Fibroblast of skin of right biceps (primary cell): ENCODE measurements around the gene PTPN12.
"Not testable (repeated sequence)": the region's sequence is repeated elsewhere in the genome, so short reads cannot be mapped to it uniquely, and the experiment has no call there.

Experiments
- DNase-seq: peaks from one replicate; pipeline ENCODE4 v3.0.0-alpha.2; 2013

PTPN12 gene

DNA sequence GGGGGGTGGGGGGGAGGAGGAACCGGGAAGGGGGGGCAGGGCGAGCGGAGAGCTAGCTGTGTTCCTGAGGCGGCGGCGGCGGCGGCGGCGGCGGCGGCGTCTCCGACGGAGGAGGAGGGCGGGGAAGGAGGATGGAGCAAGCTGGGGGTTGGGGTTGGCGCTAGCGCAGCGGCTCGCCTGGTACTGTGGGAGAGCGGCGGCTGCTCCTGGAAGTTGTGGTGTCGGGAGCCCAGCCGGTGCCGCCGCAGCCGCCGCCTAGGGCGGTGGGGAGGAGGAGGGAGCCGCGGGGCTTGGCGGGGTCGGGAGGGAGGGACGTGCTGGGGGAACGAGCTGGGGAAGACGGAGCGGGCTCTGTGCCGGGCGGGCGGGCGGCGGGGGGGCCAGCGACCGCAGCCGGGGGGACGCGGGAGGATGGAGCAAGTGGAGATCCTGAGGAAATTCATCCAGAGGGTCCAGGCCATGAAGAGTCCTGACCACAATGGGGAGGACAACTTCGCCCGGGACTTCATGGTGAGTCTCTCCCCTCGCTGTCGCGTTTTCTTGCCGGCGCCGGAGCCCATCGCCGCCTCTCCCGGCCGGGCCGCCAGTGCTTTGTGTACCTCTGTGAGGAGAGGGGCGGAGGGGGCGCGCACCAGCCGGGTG lies at the start of gene PTPN12:
TSS of gene PTPN12 (plus strand) at position 160 of the 642 bp plus-strand sequence. CDS start at position 412, 252 bp downstream.
- DNase-seq, result no peak

DNA sequence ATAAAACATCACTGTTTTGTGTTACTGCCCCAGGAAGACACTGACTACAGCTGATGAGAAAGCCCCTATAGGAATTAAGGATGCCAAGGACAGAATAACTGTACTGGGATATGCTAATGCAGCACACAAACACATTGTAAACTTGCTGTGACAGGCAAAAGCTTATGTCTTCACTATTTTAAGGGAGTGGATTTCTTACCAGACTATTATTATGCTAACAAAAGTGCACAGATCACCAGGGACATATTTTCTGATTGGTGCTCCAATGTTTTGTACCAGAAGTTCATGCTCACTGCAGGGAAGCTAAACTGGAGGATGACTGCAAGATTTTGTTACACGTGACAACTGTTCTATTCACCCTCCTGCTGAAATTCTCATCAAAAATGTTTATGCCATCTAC lies 48.1 kb upstream of the PTPN12 start:
- DNase-seq, result no peak

DNA sequence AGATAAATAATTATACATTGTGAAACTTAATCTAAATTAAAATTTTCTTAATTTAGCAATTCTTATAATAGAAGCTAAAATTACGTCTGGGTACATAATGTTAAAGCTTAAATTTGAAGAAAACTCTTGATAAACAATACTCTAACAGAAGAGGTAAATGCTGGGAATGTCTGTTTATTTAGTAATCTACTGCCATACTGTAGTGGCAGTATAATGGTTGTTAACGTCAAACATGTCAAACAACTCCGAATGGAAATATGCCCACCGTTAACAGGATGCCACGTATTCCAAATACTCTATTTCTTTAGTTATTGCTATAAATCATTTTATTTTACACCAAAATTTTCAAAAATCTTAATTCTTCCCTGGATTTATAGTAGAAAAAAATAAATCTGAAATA lies 40.0 kb upstream of the PTPN12 start:
- no peak for DNase-seq

DNA sequence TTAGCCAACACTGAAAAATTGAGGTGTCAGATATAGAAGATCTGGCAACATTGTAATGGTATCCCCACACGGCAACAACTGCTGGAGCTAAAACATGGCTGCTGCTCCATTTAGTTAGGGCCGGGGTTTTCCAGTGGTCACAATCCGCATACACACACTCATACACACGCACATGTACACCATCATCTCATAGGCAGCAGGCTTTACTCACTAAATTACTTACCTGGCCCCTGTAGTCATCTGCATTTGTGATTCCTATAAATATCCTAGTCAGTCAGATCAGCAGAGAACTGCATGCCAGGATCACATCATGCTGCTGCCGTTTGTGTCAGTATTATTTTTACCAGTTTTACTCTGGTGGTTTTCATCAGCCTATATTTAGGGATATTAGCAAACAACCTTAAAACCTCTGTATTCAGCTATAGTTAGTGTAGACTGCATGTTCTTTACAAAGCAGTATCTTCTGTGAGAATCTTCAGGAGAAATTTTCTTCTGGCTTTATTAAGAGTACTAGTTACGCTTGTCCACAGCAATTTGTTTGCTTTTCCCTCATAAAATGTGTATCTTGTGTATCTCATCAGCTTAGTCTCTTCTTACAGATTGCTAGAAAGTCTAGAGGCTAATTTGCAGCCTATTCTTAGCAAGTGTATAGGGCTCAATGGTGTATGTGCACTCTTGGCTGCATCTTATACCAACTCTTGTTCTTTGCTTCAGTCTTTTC lies 38.3 kb upstream of the PTPN12 start:
- DNase-seq, result no peak

DNA sequence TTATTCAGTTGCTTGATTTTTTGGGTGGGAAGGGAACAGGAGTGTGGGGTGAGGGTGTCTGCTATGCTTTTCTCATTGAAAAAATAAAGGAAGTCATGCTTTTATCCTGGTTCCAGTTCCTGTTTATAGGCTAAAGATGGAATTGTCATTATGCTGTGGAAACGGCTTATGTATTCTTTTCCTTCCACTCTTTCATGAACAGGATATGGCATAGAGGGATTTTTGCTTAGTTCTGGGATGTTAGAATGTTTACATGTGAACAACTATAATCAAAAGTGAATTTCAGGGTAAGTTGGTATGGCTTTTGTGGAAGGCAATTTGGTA lies 35.9 kb upstream of the PTPN12 start:
- no peak for DNase-seq

DNA sequence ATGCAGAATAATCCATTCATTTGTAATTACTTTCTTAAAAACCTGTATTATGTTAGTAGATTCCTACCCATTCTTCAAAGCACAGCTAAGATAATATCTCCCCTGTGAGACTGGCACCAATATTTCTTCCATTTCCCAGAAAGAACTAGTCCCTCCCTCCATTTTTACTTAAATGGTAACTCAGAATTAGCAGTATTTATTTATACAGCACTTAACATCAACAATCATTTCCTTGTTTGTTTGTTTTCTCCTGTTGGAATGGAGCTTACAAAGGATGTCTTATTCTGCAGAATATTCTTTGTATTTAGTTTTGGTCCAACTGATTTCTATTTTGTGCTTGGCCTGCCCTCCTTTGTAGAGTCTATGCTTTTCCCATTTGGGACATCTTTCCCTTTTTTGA lies 32.1 kb upstream of the PTPN12 start:
- DNase-seq, result no peak

DNA sequence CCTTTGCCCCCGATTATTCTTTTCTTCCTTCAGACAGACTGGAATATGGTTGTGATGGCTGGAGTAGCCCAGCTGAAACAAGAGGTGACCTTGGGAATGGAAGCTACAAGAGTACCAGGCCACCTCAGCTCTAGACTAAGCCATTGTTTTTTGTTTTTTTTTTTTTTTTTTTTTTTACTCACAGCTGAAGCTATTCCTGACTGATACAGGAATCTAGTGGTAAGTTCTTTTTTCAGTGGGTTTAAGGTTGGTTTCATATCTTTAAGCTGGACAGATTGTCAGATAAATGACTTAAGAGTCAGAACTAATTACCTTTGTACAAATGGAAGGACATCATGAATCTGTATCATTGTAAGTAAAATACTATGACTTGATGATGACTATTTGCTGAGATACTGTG lies 30.2 kb upstream of the PTPN12 start:
- no peak for DNase-seq

DNA sequence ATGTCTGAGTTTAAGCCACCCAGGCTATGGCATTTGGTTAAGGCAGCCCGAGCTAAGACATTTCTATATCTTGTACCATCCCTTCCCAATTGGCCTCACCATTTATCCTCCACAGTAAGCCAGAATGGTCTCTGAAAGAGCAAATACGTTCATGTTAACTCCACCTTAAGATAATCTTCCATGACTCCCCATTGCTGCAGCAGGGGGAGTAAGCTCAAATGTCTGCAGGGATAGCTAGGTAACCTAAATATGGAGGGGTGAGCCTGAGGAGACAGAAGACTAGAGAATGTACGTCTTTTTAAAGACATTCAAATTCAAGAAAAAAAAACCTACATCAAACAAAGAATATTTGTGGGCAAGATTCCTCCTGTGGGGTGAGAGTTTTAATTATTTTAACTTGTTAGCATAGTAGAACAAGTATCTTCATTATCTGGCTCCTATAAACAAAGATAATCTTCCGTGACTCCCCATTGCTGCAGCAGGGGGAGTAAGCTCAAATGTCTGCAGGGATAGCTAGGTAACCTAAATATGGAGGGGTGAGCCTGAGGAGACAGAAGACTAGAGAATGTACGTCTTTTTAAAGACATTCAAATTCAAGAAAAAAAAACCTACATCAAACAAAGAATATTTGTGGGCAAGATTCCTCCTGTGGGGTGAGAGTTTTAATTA lies 24.0 kb upstream of the PTPN12 start:
- DNase-seq, result not testable (repeated sequence)

DNA sequence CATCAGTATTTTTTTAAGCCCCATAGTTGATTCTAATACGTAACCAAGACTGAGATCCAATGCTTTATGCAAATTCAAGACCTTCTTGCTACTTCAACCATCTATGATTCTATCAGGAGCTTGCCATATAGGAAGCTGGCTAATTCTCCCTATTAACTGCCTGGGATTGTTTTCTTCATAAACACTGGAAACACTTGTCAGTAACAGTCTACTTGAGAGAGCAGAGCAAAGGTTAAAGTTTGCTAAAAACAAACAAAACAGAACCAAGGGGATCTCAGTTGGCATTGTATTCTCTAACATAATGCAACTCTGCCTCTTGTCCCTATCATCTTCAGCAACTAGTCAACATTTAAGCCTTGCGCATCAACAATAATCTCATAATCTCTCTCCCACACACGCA lies 21.0 kb upstream of the PTPN12 start:
- no peak for DNase-seq

DNA sequence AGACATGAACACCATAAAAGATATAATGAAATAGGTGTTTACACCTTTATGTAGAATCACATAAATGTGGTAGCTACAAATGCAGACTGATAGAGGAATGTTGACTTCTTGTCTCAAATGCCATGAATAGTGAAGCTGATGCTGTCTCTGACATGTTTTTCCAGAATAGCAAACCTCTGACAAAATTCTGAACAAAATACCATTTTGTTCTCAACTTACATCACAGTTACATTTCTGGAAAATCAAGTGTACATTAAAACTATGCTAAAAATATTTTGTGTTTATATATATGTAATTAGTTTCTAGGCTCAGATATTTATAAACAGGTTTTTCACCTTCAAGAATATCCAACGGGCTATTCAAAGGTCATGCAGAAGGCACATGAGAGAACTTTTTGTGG lies 16.8 kb upstream of the PTPN12 start:
- no peak for DNase-seq

DNA sequence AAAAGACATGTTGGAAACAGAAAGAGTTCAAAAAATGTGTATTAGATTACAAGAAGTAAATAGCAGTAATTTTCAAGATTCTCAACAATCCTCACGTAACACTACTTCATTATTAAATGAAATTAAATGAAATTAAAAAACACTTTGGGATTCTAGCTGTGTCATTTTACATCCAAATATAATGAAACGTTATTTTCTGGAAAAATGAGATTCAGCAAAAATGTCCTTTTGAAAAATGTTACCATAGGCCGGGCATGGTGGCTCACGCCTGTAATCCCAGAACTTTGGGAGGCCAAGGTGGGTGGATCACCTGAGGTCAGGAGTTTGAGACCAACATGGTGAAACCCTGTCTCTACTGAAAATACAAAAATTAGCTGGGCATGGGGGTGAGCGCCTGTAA lies 15.6 kb upstream of the PTPN12 start:
- not testable (repeated sequence) for DNase-seq

DNA sequence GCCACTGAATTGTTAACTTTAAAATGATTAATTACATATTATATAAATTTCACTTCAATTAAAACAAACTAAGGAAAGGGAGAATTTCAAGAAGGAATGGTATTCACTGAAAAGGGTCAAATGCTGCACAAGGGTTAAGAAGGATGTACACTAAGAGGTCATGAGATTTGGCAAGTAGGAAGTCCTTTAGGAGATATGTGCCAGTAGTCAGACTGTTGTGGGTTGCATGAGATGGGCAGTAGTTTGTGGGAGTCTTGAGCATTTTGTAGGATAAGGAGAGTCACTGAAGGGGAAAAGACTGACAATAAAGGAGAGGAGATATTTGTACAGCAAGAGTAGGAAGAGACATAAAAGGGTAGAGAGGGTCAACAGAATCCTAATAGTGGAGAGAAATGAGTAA lies 12.4 kb upstream of the PTPN12 start:
- DNase-seq, result no peak

DNA sequence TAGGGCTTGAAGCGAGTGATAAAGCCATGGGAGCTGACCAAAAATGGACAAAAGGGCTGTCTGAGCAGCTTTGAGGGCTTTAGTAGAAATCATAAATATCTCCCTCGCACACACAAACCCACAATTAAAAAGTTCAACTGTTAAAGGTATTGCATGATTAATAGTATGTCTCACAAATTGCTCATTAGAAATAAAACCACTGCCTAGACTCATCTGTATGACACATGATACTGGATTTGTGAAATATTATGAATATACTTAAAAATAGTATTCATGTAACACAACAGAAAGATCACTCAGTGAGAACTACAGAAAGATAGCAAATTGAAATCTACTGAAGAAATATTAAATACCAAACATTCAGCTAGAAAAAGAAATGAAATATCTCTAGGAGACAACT lies 11.9 kb upstream of the PTPN12 start:
- DNase-seq, result peak; percentile 21

DNA sequence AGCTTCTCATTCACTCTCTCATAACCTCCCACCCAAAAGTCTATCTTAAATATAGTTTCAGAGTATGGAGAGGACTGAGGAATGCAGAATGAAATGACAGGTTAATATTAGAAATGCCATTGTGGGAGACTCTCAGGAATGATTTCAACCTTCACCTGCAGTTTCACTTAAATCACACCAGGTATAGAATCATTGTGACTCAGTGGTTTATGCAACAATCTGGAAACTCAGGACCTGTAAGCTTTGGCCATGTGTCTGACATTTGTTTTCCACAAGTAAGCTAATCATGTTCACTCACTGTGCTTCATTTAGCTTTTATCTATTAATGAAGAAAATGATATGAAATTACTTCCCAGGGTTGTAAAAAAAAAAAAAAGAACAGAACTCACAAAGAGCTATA lies 8.7 kb upstream of the PTPN12 start:
- DNase-seq, result no peak

DNA sequence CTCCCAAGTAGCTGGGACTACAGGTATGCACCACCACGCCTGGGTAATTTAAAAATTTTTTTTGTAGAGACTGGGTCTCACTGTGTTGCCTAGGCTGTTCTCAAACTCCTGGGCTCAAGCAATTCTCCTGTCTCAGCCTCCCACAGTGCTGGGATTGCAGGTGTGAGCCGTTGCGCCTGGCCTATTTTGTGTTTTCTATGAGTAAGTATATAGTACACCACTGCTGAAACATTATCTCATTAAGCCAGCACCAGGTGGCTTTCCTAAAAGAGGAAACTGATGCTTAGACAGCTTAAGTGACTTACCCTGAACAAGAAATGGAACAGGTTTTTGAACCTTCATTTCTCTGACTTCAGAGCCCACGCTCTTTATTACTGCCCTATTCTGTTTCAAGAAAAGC lies 7.8 kb upstream of the PTPN12 start:
- DNase-seq, result no peak

DNA sequence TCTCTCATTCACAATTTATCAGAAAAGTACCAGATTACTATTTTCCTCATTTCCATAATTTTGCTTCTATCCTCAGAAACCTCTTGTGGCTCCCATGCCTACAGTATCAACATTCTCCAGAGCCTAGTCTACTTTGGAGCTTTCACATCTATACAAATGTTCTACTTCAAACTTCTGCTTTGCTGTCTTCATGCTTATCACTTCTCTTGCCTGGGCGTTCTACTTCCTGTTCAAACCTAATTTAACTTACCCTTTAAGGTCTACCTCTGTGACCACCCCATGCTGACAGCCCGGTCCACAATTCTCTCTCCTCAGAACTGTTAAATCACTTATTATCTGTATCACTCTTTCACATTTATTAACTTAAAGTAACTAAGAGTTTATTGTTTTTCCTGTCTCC lies 6.1 kb upstream of the PTPN12 start:
- DNase-seq, result no peak

DNA sequence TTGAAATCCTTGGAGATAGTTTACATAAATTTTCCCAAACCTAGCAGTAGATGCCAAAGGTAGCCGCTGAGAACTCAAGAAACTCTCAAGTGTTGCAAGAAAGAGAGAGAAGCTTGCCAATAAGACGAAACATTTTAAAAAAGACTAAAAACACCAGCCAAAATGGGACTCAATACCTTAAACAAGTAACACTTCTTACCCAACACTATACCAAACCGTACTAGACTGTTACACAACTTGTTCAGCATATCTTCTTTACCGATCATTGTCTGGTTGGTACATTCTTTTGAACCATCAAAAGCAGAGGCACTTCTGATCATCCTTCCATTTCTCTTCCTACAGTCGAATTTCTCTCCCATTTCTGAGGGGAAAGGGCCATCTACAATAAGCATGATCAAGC lies 4.8 kb upstream of the PTPN12 start:
- DNase-seq, result no peak

DNA sequence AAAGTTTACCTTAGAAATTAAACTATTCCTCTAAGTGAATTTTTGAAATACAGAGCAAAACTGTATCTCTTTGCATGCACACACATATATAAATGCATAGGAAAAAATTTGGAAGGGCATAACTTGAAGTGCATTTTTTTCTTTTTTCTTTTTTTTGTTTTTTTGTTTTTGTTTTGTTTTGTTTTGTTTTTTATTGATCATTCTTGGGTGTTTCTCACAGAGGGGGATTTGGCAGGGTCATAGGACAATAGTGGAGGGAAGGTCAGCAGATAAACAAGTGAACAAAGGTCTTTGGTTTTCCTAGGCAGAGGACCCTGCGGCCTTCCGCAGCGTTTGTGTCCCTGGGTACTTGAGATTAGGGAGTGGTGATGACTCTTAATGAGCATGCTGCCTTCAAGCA lies 4.4 kb upstream of the PTPN12 start:
- DNase-seq, result not testable (repeated sequence)

DNA sequence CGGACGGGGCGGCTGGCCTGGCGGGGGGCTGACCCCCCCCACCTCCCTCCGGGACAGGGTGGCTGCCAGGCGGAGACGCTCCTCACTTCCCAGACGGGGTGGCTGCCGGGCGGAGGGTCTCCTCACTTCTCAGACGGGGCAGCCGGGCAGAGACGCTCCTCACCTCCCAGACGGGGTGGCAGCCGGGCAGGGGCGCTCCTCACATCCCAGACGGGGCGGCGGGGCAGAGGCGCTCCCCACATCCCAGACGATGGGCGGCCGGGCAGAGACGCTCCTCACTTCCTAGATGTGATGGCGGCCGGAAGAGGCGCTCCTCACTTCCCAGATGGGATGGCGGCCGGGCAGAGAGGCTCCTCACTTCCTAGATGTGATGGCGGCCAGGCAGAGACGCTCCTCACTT lies 3.0 kb upstream of the PTPN12 start:
- not testable (repeated sequence) for DNase-seq

DNA sequence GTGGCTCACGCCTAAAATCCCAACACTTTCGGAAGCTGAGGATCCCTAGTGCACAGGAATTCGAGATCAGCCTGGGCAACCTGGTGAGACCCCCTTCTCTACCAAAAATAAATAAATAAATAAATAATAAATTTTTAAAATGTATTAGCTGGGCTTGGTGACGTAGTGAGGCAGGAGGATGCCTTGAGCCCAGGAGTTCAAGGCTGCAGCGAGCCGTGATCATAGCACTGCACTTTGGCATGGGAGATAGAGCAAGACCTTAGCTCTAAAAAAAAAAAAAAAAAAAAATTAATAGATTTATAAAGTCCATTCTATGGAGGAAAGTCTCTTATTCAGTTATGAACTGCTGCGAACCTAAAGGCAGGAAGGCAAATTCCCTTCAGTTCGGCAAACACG lies 1.1 kb upstream of the PTPN12 start:
- no peak for DNase-seq

DNA sequence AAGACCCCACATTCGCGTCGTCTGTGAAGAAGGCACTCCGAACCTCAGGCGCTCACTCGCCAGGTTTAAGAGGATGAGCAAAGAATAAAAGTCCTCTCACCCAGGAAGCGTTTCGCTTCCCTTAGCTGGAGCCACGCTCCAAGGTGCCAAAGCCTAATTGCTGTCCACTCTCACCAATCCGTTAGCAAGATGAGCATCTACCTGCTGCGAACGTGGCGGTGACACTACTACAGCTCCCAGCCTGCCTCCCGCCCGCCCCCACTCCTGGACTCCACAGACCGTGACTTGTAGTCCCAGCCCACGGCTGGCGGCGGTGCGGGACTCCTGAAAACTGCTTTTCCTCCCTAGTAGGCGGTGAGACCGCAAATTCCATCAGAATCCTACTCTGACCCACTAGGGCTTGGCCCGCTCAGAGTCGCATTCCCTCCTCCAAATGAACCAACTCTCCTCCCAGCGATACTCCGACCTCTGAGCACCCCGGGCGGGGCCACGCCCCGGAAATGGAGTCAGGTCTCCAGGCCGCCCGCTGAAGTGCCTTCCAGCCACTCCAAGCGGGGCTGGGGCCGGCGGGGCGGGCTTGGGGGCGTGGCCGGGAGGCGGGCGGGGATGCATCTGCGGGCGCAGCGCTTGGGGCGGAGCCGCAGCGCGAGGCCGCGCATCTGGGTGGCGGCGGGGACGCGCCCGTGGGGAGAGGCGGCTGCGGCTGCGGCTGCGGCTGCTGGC lies 521 bp upstream of the PTPN12 start:
- peak; percentile 97 for DNase-seq

DNA sequence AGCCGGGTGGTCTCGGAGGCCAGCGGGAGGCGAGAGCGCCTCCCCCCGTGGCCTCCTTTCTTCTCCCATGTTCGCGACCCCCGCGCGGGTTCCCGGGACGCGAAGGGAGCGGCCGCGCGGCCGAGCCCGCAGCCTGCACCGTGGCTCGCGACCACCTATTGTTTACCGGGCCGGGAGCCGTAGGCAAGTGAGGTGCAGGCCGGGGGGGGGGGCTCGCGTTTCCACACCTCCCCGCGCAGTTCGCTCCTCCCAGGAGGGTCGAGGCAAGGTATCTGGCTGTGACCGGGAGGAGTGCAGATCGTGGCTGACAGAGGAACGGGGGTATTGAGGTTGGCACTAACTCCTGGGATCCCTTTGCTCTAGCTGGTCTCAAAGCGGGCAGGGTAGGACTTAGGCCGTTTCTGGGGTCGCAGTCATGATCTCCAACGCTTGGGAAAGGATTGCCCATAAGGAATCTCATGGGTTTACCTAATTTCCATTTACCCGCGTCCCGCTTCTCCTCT lies 734 bp downstream of the PTPN12 start:
- DNase-seq, result peak; percentile 40
